ENCODE results near the gene DISC1.

The DISC1 gene

GRCh38 chr1:231674575-231674974 is 48.0 kb downstream of the DISC1 start:
- Mint-ChIP-seq H3K9me3 (peaks cover 19% of the 10 kb centered on the region), H3K27me3 (ENCODE audit: low read depth) (no peaks in the 10 kb centered on the region), H3K27ac (no peak overlapping the region), H3K36me3 (ENCODE audit: low read depth) (peaks cover 19% of the 10 kb centered on the region), H3K4me1 (no peaks in the 10 kb centered on the region), H3K4me3 (no peak overlapping the region)
- TF ChIP-seq, protein P1, sequence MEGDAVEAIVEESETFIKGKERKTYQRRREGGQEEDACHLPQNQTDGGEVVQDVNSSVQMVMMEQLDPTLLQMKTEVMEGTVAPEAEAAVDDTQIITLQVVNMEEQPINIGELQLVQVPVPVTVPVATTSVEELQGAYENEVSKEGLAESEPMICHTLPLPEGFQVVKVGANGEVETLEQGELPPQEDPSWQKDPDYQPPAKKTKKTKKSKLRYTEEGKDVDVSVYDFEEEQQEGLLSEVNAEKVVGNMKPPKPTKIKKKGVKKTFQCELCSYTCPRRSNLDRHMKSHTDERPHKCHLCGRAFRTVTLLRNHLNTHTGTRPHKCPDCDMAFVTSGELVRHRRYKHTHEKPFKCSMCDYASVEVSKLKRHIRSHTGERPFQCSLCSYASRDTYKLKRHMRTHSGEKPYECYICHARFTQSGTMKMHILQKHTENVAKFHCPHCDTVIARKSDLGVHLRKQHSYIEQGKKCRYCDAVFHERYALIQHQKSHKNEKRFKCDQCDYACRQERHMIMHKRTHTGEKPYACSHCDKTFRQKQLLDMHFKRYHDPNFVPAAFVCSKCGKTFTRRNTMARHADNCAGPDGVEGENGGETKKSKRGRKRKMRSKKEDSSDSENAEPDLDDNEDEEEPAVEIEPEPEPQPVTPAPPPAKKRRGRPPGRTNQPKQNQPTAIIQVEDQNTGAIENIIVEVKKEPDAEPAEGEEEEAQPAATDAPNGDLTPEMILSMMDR (IDR thresholded peaks at IDR 0.05; ENCODE audit: unreplicated experiment in 3 of 3): no peak

DNA sequence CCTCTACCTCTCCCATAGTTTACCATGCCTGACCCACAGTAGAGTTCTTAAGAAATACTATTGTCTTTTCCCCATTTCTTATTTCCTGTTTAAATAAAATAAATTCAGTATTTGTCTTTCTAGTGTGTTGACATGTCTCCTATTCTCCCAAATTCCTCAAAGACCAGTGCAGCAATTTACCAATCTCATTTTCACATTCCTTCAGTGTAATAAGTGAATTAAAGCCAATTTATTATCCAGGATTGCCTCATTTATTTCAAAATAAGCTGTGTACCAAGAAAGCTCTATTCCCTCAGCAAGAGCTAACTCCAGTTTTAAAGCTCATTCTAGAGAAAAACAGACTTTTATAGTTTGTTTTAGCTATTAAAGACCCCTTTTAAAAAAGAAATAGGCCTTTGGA is 49.9 kb downstream of the DISC1 start:
- no peaks in the 10 kb centered on the region for H3K4me1 Mint-ChIP-seq
- H3K9me3 Mint-ChIP-seq: peaks cover 6% of the 10 kb centered on the region
- no peak overlapping the region for H3K4me3 Mint-ChIP-seq
- H3K27ac Mint-ChIP-seq: no peak overlapping the region
- TF ChIP-seq, protein P1 (IDR thresholded peaks at IDR 0.05; ENCODE audit: unreplicated experiment in 3 of 3): no peak
- peaks cover 7% of the 10 kb centered on the region for H3K36me3 Mint-ChIP-seq (ENCODE audit: low read depth)
- H3K27me3 Mint-ChIP-seq (ENCODE audit: low read depth): no peaks in the 10 kb centered on the region

- peaks cover 7% of the 10 kb centered on the region for H3K36me3 Mint-ChIP-seq (ENCODE audit: low read depth)
- no peak overlapping the region for H3K4me3 Mint-ChIP-seq
- TF ChIP-seq, protein P1 (IDR thresholded peaks at IDR 0.05; ENCODE audit: unreplicated experiment in 3 of 3): no peak
- H3K27me3 Mint-ChIP-seq (ENCODE audit: low read depth): no peaks in the 10 kb centered on the region
- H3K9me3 Mint-ChIP-seq: peaks cover 3% of the 10 kb centered on the region
- no peaks in the 10 kb centered on the region for H3K4me1 Mint-ChIP-seq
- H3K27ac Mint-ChIP-seq: no peak overlapping the region
These were observed 50.9 kb downstream of the DISC1 start for GRCh38 chr1:231677442-231677841.

DNA sequence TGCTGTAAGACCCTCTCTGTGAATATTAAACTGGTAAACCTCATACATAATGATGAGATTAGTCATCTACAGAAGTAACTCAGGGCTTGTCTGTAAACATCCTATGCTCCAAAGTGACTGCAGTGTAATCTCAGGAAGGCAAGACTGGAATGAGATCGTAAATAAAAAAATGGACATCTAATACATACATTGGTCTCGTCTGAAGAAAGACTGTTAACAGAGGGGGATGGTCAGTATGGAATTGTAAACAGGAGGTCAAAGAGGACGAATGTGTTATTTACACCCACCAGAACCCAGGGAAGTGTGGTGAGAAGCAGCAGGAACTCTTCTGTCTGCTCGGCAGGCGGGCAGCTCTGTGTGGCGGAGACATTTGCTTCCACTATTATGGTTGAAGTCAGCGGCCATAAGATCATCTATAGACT is 51.4 kb downstream of the DISC1 start:
- Mint-ChIP-seq H3K4me3 (no peak overlapping the region), H3K36me3 (ENCODE audit: low read depth) (peaks cover 7% of the 10 kb centered on the region), H3K27me3 (ENCODE audit: low read depth) (no peaks in the 10 kb centered on the region)

DNA sequence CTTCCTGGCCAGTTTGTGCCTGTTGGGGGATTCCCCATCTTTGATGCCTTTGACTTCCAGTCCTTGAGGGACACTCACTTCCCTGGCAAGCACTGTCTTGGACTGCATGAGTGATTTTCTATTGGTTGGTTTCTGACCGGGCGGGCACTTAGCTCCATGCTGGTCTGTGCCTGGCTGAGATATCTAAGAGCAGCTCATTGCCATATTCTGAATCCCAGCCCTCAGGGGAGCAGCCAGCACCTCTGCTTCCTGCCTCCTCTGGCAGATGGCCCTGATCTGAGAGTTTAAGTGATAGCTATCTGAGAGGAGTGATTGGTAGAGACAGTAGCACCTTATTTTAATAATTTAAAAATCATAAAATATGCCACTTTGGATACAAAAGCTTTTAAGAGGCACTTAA is 52.5 kb downstream of the DISC1 start:
- H3K9me3 Mint-ChIP-seq: no peaks in the 10 kb centered on the region
- H3K4me3 Mint-ChIP-seq: no peak overlapping the region
- peaks cover 7% of the 10 kb centered on the region for H3K36me3 Mint-ChIP-seq (ENCODE audit: low read depth)
- no peak overlapping the region for H3K27ac Mint-ChIP-seq
- H3K4me1 Mint-ChIP-seq: no peaks in the 10 kb centered on the region
- no peaks in the 10 kb centered on the region for H3K27me3 Mint-ChIP-seq (ENCODE audit: low read depth)
- TF ChIP-seq, protein P1 (IDR thresholded peaks at IDR 0.05; ENCODE audit: unreplicated experiment in 3 of 3): no peak

More for the DNA sequence above, 51.4 kb downstream of the DISC1 start:
- Mint-ChIP-seq H3K4me1 (no peaks in the 10 kb centered on the region), H3K27ac (no peak overlapping the region), H3K9me3 (peaks cover 3% of the 10 kb centered on the region)
- TF ChIP-seq, protein P1 (IDR thresholded peaks at IDR 0.05; ENCODE audit: unreplicated experiment in 3 of 3): no peak

GRCh38 chr1:231681006-231681405 is 54.4 kb downstream of the DISC1 start:
- Mint-ChIP-seq H3K9me3 (peaks cover 7% of the 10 kb centered on the region), H3K4me1 (no peaks in the 10 kb centered on the region), H3K27ac (no peak overlapping the region), H3K27me3 (ENCODE audit: low read depth) (no peaks in the 10 kb centered on the region), H3K4me3 (no peak overlapping the region), H3K36me3 (ENCODE audit: low read depth) (peaks cover 13% of the 10 kb centered on the region)
- TF ChIP-seq, protein P1 (IDR thresholded peaks at IDR 0.05; ENCODE audit: unreplicated experiment in 3 of 3): no peak

Measured in nephron (organoid).